Measurements from ENCODE around the gene INMT. TPM values are rescaled to one million over a fixed set of nuclear protein-coding genes. Genes with fewer than 3 reads are reported as not detected.

Gene INMT
- total and polyA plus RNA-seq, 2 donors (not counting 1 experiment from before 2014, with no cell fraction given): 0.15 TPM; not detected in 1

DNA sequence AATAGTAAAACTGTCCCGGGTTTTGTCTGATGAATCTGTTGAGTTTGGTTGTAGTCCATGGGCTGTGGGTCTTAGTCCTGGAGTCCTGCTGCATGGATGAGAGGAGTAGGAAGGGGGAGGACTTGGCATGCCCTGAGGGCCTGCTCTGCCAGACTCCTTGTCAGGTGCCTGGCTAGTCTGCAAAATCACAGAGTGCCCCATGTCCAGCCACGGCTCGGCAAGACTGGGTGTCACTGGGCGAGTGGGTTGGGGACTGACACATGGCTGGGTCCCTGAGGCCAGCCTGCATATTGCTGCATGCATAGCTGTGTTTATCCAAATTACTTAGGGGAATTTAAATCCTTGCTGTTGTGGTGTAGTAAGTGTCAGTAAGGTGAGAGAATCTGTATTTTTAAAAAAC lies 29.0 kb downstream of the INMT start:
- Histone ChIP-seq H3K27ac (ENCODE audit: low read length in 2 of 2) (no peak overlapping the region), H4K20me1 (ENCODE audit: control insufficient read depth, insufficient read depth, low read length, poor library complexity, severe bottlenecking) (no peaks in the 10 kb centered on the region), H3K4me1 (ENCODE audit: control insufficient read depth in 2 of 2, insufficient read depth in 2 of 2, low read length in 2 of 2) (no peaks in the 10 kb centered on the region), H3K36me3 (replicated peaks in 1 of 2; ENCODE audit: control extremely low read depth in 1 of 2, control insufficient read depth in 1 of 2, extremely low read depth in 1 of 2, insufficient read depth in 2 of 2, low read length in 1 of 2) (no peaks in the 10 kb centered on the region), H3K4me2 (replicated peaks; ENCODE audit: low read depth, low read length, poor library complexity, severe bottlenecking) (no peak overlapping the region), H3K4me3 (ENCODE audit: control extremely low read depth in 1 of 5, extremely low read depth in 1 of 5, insufficient read depth in 1 of 5, low read depth in 2 of 5, low read length in 4 of 5) (no peak overlapping the region), H3K79me2 (ENCODE audit: control insufficient read depth, insufficient read depth, low read length) (no peaks in the 10 kb centered on the region), H2AFZ (ENCODE audit: insufficient read depth, low read depth, low read length, poor library complexity, severe bottlenecking) (no peak overlapping the region), H3K9ac (ENCODE audit: low read length) (no peak overlapping the region), H3K9me3 (ENCODE audit: control extremely low read depth in 1 of 3, control insufficient read depth in 2 of 3, insufficient read depth in 1 of 3, low read length in 2 of 3) (no peaks in the 10 kb centered on the region), H3K27me3 (replicated peaks in 1 of 4; ENCODE audit: control extremely low read depth in 1 of 4, control insufficient read depth in 3 of 4, insufficient read depth in 4 of 4, low read length in 3 of 4) (no peaks in the 10 kb centered on the region)
- Mint-ChIP-seq H3K4me3 (no peak overlapping the region), H3K9me3 (ENCODE audit: insufficient read depth) (no peaks in the 10 kb centered on the region), H3K27ac (no peak overlapping the region), H3K27me3 (no peaks in the 10 kb centered on the region), H3K4me1 (no peaks in the 10 kb centered on the region)
- DNase-seq (no peak), ATAC-seq (ENCODE audit: low read depth) (no peak)
- ChIA-PET CTCF (interaction anchor here (1.0 kb wide), 1 partner anchor 18 kb away, joined by 3 read pairs; no protein-coding TSS in a partner anchor), POLR2A (no interaction called here)
- 98% methylated on average over 4 of the region's 4 CpGs for WGBS (ENCODE audit: insufficient coverage)
- intact Hi-C loops (cut with micrococcal nuclease): no loop called here
- no peak for TF ChIP-seq CTCF (IDR thresholded peaks at IDR 0.05)
- no peak for TF ChIP-seq EZH2 (IDR thresholded peaks at IDR 0.05; ENCODE audit: borderline replicate concordance, insufficient read depth, low read depth, low read length, poor library complexity, severe bottlenecking)

DNA sequence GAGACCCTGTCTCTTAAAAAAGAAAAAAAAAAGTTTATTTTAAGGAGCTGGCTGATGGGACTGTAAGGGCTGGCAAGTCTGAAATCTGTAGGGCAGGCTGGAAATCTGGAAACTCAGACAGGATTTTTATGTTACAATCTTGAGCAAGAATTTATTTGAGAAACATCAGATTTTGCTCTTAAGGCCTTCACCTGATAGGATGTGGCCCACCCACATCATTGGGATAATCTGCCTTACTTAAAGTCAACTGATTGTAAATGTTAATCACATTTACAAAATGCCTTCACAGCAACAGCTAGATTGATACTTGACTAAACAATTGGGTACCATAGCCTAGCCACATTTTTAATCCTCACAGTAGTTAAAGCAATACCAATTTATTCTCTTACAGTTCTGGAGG lies 30.8 kb downstream of the INMT start:
- ChIA-PET POLR2A (no interaction called here), CTCF (no interaction called here)
- Mint-ChIP-seq H3K4me3 (no peak overlapping the region), H3K9me3 (ENCODE audit: insufficient read depth) (no peaks in the 10 kb centered on the region), H3K4me1 (no peaks in the 10 kb centered on the region), H3K27me3 (no peaks in the 10 kb centered on the region), H3K27ac (no peak overlapping the region)
- Histone ChIP-seq H3K4me1 (ENCODE audit: control insufficient read depth in 2 of 2, insufficient read depth in 2 of 2, low read length in 2 of 2) (no peaks in the 10 kb centered on the region), H3K79me2 (ENCODE audit: control insufficient read depth, insufficient read depth, low read length) (no peaks in the 10 kb centered on the region), H3K4me2 (replicated peaks; ENCODE audit: low read depth, low read length, poor library complexity, severe bottlenecking) (no peak overlapping the region), H3K27me3 (replicated peaks in 1 of 4; ENCODE audit: control extremely low read depth in 1 of 4, control insufficient read depth in 3 of 4, insufficient read depth in 4 of 4, low read length in 3 of 4) (no peaks in the 10 kb centered on the region), H4K20me1 (ENCODE audit: control insufficient read depth, insufficient read depth, low read length, poor library complexity, severe bottlenecking) (no peaks in the 10 kb centered on the region), H3K4me3 (ENCODE audit: control extremely low read depth in 1 of 5, extremely low read depth in 1 of 5, insufficient read depth in 1 of 5, low read depth in 2 of 5, low read length in 4 of 5) (no peak overlapping the region), H3K9ac (ENCODE audit: low read length) (no peak overlapping the region), H2AFZ (ENCODE audit: insufficient read depth, low read depth, low read length, poor library complexity, severe bottlenecking) (no peak overlapping the region), H3K9me3 (ENCODE audit: control extremely low read depth in 1 of 3, control insufficient read depth in 2 of 3, insufficient read depth in 1 of 3, low read length in 2 of 3) (no peaks in the 10 kb centered on the region), H3K36me3 (replicated peaks in 1 of 2; ENCODE audit: control extremely low read depth in 1 of 2, control insufficient read depth in 1 of 2, extremely low read depth in 1 of 2, insufficient read depth in 2 of 2, low read length in 1 of 2) (no peaks in the 10 kb centered on the region), H3K27ac (ENCODE audit: low read length in 2 of 2) (no peak overlapping the region)
- DNase-seq (no peak), ATAC-seq (ENCODE audit: low read depth) (no peak)
- no peak for TF ChIP-seq CTCF (IDR thresholded peaks at IDR 0.05)
- no peak for TF ChIP-seq EZH2 (IDR thresholded peaks at IDR 0.05; ENCODE audit: borderline replicate concordance, insufficient read depth, low read depth, low read length, poor library complexity, severe bottlenecking)
- intact Hi-C loops (cut with micrococcal nuclease): no loop called here
